Osteoblast (primary cell): ENCODE measurements around the gene DPYSL3. TPM values are rescaled to one million over a fixed set of nuclear protein-coding genes. Genes with fewer than 3 reads are reported as not detected.

Experiments used
- DNase-seq: peaks from one replicate; pipeline ENCODE4 v3.0.0; 2011; ENCODE audit warnings: low spot score, mixed read lengths; ENCODE audit not compliant: insufficient read length; ENCODE audit errors: missing footprints
- H2AFZ ChIP-seq: 2 replicates; pipeline ENCODE4 v1.6.0; 2011; ENCODE audit warnings: mild to moderate bottlenecking, low read length
- H3K27ac ChIP-seq: 2 replicates; pipeline ENCODE4 v1.5.1; 2011; ENCODE audit warnings: mild to moderate bottlenecking, low read depth, low read length, moderate library complexity
- H3K27me3 ChIP-seq: 2 replicates; pipeline ENCODE4 v1.6.0; 2012; ENCODE audit warnings: mild to moderate bottlenecking, control low read depth, inconsistent platforms, low read length, moderate library complexity; ENCODE audit not compliant: insufficient read depth
- H3K36me3 ChIP-seq: 2 replicates; pipeline ENCODE4 v1.5.1; 2011; ENCODE audit warnings: mild to moderate bottlenecking, low read length, control low read depth, moderate library complexity; ENCODE audit not compliant: insufficient read depth
- H3K4me1 ChIP-seq: 2 replicates; pipeline ENCODE4 v1.5.1; 2011; ENCODE audit warnings: mild to moderate bottlenecking, low read length, control low read depth, moderate library complexity; ENCODE audit not compliant: insufficient read depth
- H3K4me2 ChIP-seq: 2 replicates; pipeline ENCODE4 v1.6.0; 2011; ENCODE audit warnings: mild to moderate bottlenecking, low read length; ENCODE audit not compliant: insufficient read depth
- H3K4me3 ChIP-seq: fragments of 200-600 bp; sonication (generic); 3 replicates; pipeline ENCODE4 v1.5.1; 2012; ENCODE audit warnings: mild to moderate bottlenecking, low read length, inconsistent platforms; ENCODE audit not compliant: insufficient read depth
- H3K79me2 ChIP-seq: 2 replicates; pipeline ENCODE4 v1.6.0; 2012; ENCODE audit warnings: mild to moderate bottlenecking, low read length, control low read depth, inconsistent platforms; ENCODE audit not compliant: insufficient read depth
- H3K9me3 ChIP-seq: 2 replicates; pipeline ENCODE4 v1.5.1; 2011; ENCODE audit warnings: low read depth, low read length, control low read depth
- H4K20me1 ChIP-seq: 2 replicates; pipeline ENCODE4 v1.6.0; 2012; ENCODE audit warnings: mild to moderate bottlenecking, low read length, control low read depth; ENCODE audit not compliant: insufficient read depth
- CTCF ChIP-seq: IDR thresholded peaks from 2 replicates; pipeline ENCODE4 v1.5.1; 2011; ENCODE audit warnings: mild to moderate bottlenecking, low read depth, low read length, moderate library complexity; ENCODE audit errors: extremely low read depth
- total RNA-seq: library from RNA; depleted of rRNA; stranded (reverse); fragments of >200 nt; gene quantifications from 2 replicates; pipeline ENCODE4 v1.2.3, GENCODE V29; 2012

DPYSL3 gene
- total RNA-seq, 1 donor = 119 TPM

GRCh38 chr5:147388184-147389108, 121.4 kb downstream of the DPYSL3 start:
- TF ChIP-seq CTCF = no peak

GRCh38 chr5:147387109-147387508, 122.8 kb downstream of the DPYSL3 start:
- H3K9me3 ChIP-seq = no peaks in the 10 kb centered on the region
- no peak for TF ChIP-seq CTCF
- H3K4me1 ChIP-seq = peaks cover 4% of the 10 kb centered on the region
- H4K20me1 ChIP-seq = no peaks in the 10 kb centered on the region
- H3K4me3 ChIP-seq = no peak overlapping the region
- H3K36me3 ChIP-seq = no peaks in the 10 kb centered on the region
- H3K27me3 ChIP-seq = no peaks in the 10 kb centered on the region
- H3K79me2 ChIP-seq = no peaks in the 10 kb centered on the region
- H3K27ac ChIP-seq = no peak overlapping the region
- DNase-seq = no peak
- H3K4me2 ChIP-seq = no peak overlapping the region
- no peak overlapping the region for H2AFZ ChIP-seq

More at GRCh38 chr5:147388184-147389108, 121.4 kb downstream of the DPYSL3 start:
- Histone ChIP-seq H3K27ac (no peak overlapping the region), H3K9me3 (no peaks in the 10 kb centered on the region), H3K79me2 (no peaks in the 10 kb centered on the region), H2AFZ (no peak overlapping the region), H4K20me1 (no peaks in the 10 kb centered on the region), H3K4me3 (no peak overlapping the region), H3K4me2 (no peak overlapping the region), H3K4me1 (peaks cover 4% of the 10 kb centered on the region), H3K27me3 (no peaks in the 10 kb centered on the region), H3K36me3 (no peaks in the 10 kb centered on the region)
- peak; percentile 34 for DNase-seq

- Histone ChIP-seq H3K4me1 (no peaks in the 10 kb centered on the region), H3K27ac (no peak overlapping the region), H2AFZ (no peak overlapping the region), H3K36me3 (no peaks in the 10 kb centered on the region), H3K4me2 (no peak overlapping the region), H3K4me3 (no peak overlapping the region), H3K27me3 (peaks cover 4% of the 10 kb centered on the region), H3K9me3 (no peaks in the 10 kb centered on the region), H3K79me2 (no peaks in the 10 kb centered on the region), H4K20me1 (no peaks in the 10 kb centered on the region)
- DNase-seq = no peak
- no peak for TF ChIP-seq CTCF
These were observed 125.3 kb downstream of the DPYSL3 start for GRCh38 chr5:147384346-147385193.
